H9 (cell line): ENCODE results near the gene FBXO31. TPM values are rescaled to one million over a fixed set of nuclear protein-coding genes. Genes with fewer than 3 reads are reported as not detected.

Source experiments
- DNase-seq: peaks from one replicate; pipeline ENCODE4 v3.0.0-alpha.2; 2017
- H2AFZ ChIP-seq: one replicate; pipeline ENCODE4 v1.6.1; 2013; ENCODE audit warnings: mild to moderate bottlenecking, low read length, control low read depth, moderate library complexity
- H2AK5ac ChIP-seq: 2 replicates; pipeline ENCODE4 v1.6.1; 2013; ENCODE audit warnings: low read length, control low read depth, mixed read lengths; ENCODE audit not compliant: insufficient read length
- H2BK120ac ChIP-seq: one replicate; pipeline ENCODE4 v1.6.1; 2013; ENCODE audit warnings: low read depth, mild to moderate bottlenecking, low read length, control low read depth, inconsistent platforms; ENCODE audit not compliant: poor library complexity, severe bottlenecking
- H2BK12ac ChIP-seq: 2 replicates; pipeline ENCODE4 v1.6.1; 2013; ENCODE audit warnings: low read length, control low read depth, mixed read lengths, low read depth; ENCODE audit not compliant: insufficient read length
- H2BK15ac ChIP-seq: 2 replicates; pipeline ENCODE4 v1.6.1; 2013; ENCODE audit warnings: low read depth, low read length, control low read depth
- H2BK20ac ChIP-seq: one replicate; pipeline ENCODE4 v1.6.1; 2013; ENCODE audit warnings: low read depth, mild to moderate bottlenecking, low read length, control low read depth, inconsistent platforms; ENCODE audit not compliant: poor library complexity, severe bottlenecking
- H2BK5ac ChIP-seq: 2 replicates; pipeline ENCODE4 v1.6.1; 2013; ENCODE audit warnings: low read length, control low read depth, mixed read lengths; ENCODE audit not compliant: insufficient read length
- H3K14ac ChIP-seq: 2 replicates; pipeline ENCODE4 v1.6.1; 2013; ENCODE audit warnings: low read length, control low read depth; ENCODE audit not compliant: insufficient read depth
- H3K18ac ChIP-seq: 2 replicates; pipeline ENCODE4 v1.6.1; 2013; ENCODE audit warnings: low read depth, mild to moderate bottlenecking, mixed read lengths, low read length, control low read depth; ENCODE audit not compliant: insufficient read length
- H3K23ac ChIP-seq: 2 replicates; pipeline ENCODE4 v1.6.1; 2013; ENCODE audit warnings: low read length, control low read depth, mixed read lengths, low read depth; ENCODE audit not compliant: insufficient read length
- H3K23me2 ChIP-seq: 2 replicates; pipeline ENCODE4 v1.6.1; 2013; ENCODE audit warnings: low read depth, mild to moderate bottlenecking, mixed read lengths, low read length, control low read depth; ENCODE audit not compliant: insufficient read length, poor library complexity, severe bottlenecking
- H3K27ac ChIP-seq: 2 replicates; pipeline ENCODE4 v1.5.1; 2013; ENCODE audit warnings: low read length, control low read depth, mixed read lengths, low read depth; ENCODE audit not compliant: insufficient read length
- H3K27me3 ChIP-seq: 2 replicates; pipeline ENCODE4 v1.6.1; 2013; ENCODE audit warnings: low read length, control low read depth, inconsistent platforms; ENCODE audit not compliant: insufficient read depth
- H3K4ac ChIP-seq: 2 replicates; pipeline ENCODE4 v1.6.1; 2013; ENCODE audit warnings: low read depth, mild to moderate bottlenecking, control low read depth, inconsistent platforms, low read length, moderate library complexity
- H3K4me1 ChIP-seq: 2 replicates; pipeline ENCODE4 v1.6.1; 2013; ENCODE audit warnings: low read length, control low read depth, inconsistent platforms; ENCODE audit not compliant: insufficient read depth
- H3K4me2 ChIP-seq: 2 replicates; pipeline ENCODE4 v1.6.1; 2013; ENCODE audit warnings: low read length, control low read depth, mixed read lengths; ENCODE audit not compliant: insufficient read length, insufficient read depth
- H3K56ac ChIP-seq: 2 replicates; pipeline ENCODE4 v1.6.1; 2013; ENCODE audit warnings: low read depth, mild to moderate bottlenecking, mixed read lengths, low read length, control low read depth; ENCODE audit not compliant: insufficient read length
- H3K79me1 ChIP-seq: 2 replicates; pipeline ENCODE4 v1.6.1; 2013; ENCODE audit warnings: low read depth, mild to moderate bottlenecking, moderate library complexity, low read length, control low read depth, inconsistent platforms; ENCODE audit not compliant: insufficient read depth, poor library complexity, severe bottlenecking
- H3K79me2 ChIP-seq: 2 replicates; pipeline ENCODE4 v1.6.1; 2013; ENCODE audit warnings: low read length, control low read depth, inconsistent platforms; ENCODE audit not compliant: insufficient read depth
- H3K9ac ChIP-seq: 2 replicates; pipeline ENCODE4 v1.6.1; 2013; ENCODE audit warnings: low read length, control low read depth, mixed read lengths; ENCODE audit not compliant: insufficient read length; ENCODE audit errors: extremely low read depth
- H3K9me3 ChIP-seq: one replicate; pipeline ENCODE4 v1.6.1; 2013; ENCODE audit warnings: low read depth, low read length, inconsistent platforms; ENCODE audit not compliant: control insufficient read depth
- H3T11ph ChIP-seq: one replicate; pipeline ENCODE4 v1.6.1; 2013; ENCODE audit warnings: mild to moderate bottlenecking, low read length, control low read depth, inconsistent platforms
- H4K20me1 ChIP-seq: one replicate; pipeline ENCODE4 v1.6.1; 2013; ENCODE audit not compliant: control insufficient read depth, insufficient read length, insufficient read depth
- H4K5ac ChIP-seq: 2 replicates; pipeline ENCODE4 v1.6.1; 2013; ENCODE audit warnings: low read depth, mild to moderate bottlenecking, mixed read lengths, low read length, control low read depth; ENCODE audit not compliant: insufficient read length
- H4K8ac ChIP-seq: replicated peaks from 2 replicates; pipeline ENCODE4 v1.6.1; 2013; ENCODE audit warnings: low read length, control low read depth, mixed read lengths, low read depth; ENCODE audit not compliant: insufficient read length
- H4K91ac ChIP-seq: 2 replicates; pipeline ENCODE4 v1.6.1; 2013; ENCODE audit warnings: low read depth, mild to moderate bottlenecking, moderate library complexity, mixed read lengths, low read length, control low read depth; ENCODE audit not compliant: insufficient read length
- H3K27ac Mint-ChIP-seq, 3 experiments: 2 replicates in 2 of 3; 3 replicates in 1 of 3; pipeline ENCODE4 v1.8.0; 2020 to 2021; ENCODE audit warnings: mixed read lengths in 3 of 3, mild to moderate bottlenecking in 1 of 3, moderate library complexity in 1 of 3
- H3K27me3 Mint-ChIP-seq: 2 replicates; pipeline ENCODE4 v1.8.0; 2021; ENCODE audit warnings: low read depth, mild to moderate bottlenecking, moderate library complexity, mixed read lengths
- H3K36me3 Mint-ChIP-seq, 3 experiments: 2 replicates in 2 of 3; 3 replicates in 1 of 3; pipeline ENCODE4 v1.8.0; 2020 to 2021; ENCODE audit warnings: low read depth in 3 of 3, mixed read lengths in 3 of 3; ENCODE audit not compliant: insufficient read depth in 1 of 3
- H3K4me1 Mint-ChIP-seq, 2 experiments: 2 replicates each; pipeline ENCODE4 v1.8.0; 2020; ENCODE audit warnings: mixed read lengths in 2 of 2
- H3K4me3 Mint-ChIP-seq, 2 experiments: 2 replicates in 1 of 2; 3 replicates in 1 of 2; pipeline ENCODE4 v1.8.0; 2020 to 2021; ENCODE audit warnings: mild to moderate bottlenecking in 2 of 2, mixed read lengths in 2 of 2, moderate library complexity in 1 of 2
- H3K9me3 Mint-ChIP-seq, 2 experiments: 2 replicates in 1 of 2; 3 replicates in 1 of 2; pipeline ENCODE4 v1.8.0; 2020; ENCODE audit warnings: mild to moderate bottlenecking in 2 of 2, mixed read lengths in 2 of 2, moderate library complexity in 1 of 2
- CTCF ChIP-seq: fragments of 200-600 bp; sonication (generic); conservative IDR thresholded peaks from 3 replicates; pipeline ENCODE4 v1.8.0; 2021; ENCODE audit warnings: antibody characterized with exemption, mild to moderate bottlenecking
- WGBS: extraction: QIAGEN DNeasy Blood & Tissue Kit; methylation state at CpG from one replicate; pipeline ENCODE4 v1.1.7; 2013; ENCODE audit warnings: missing lambda C conversion rate, low lambda C conversion rate, mixed read lengths; ENCODE audit not compliant: insufficient read length; ENCODE audit errors: extremely low coverage; 5-methylcytosine and 5-hydroxymethylcytosine counted together
- total RNA-seq: library from RNA; stranded (reverse); gene quantifications from 2 replicates; pipeline ENCODE4 v1.2.1, GENCODE V29; 2021

The FBXO31 gene
- total RNA-seq, 1 experiment from 2014 or later, result 24.2 TPM

DNA sequence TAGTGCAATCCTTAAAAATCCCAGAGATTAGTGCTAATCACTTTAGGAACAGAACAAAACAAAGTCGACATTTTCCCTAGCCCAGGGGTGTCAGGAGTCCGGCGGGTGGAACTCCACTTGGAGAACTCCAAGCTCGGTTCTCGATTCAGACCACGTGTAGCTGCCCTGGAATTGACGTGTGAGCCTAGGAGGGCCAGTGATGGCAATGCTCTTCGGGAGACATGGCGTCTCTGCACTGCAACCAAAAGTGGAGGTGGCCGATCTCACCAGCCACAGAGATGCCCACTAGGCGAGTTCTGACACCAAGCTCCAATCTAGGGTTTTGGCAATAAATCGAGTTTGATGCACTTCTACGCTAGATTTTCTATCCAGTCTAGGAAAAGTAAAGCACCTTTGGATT is 26.2 kb upstream of the FBXO31 start:
- Mint-ChIP-seq H3K27me3 (no peaks in the 10 kb centered on the region), H3K4me1 (no peaks in the 10 kb centered on the region; a peak in 1 of 4 replicates), H3K9me3 (no peaks in the 10 kb centered on the region), H3K27ac (no peak overlapping the region), H3K4me3 (no peak overlapping the region), H3K36me3 (peaks cover 31 to 73% (median 72%) of the 10 kb centered on the region in 3 experiments; a peak in 6 of 7 replicates)
- H2BK120ac ChIP-seq, result no peak overlapping the region
- H3K27ac ChIP-seq, result no peak overlapping the region
- H2AFZ ChIP-seq, result no peak overlapping the region
- H2BK20ac ChIP-seq, result no peak overlapping the region
- DNase-seq, result no peak
- no peak overlapping the region for H4K8ac ChIP-seq
- H3K27me3 ChIP-seq, result no peaks in the 10 kb centered on the region
- H3K4me2 ChIP-seq, result no peak overlapping the region
- no peak overlapping the region for H2BK12ac ChIP-seq
- no peaks in the 10 kb centered on the region for H4K20me1 ChIP-seq
- no peak overlapping the region for H3K9ac ChIP-seq
- no peak overlapping the region for H3K18ac ChIP-seq
- H3K23me2 ChIP-seq, result no peaks in the 10 kb centered on the region
- no peak overlapping the region for H3K56ac ChIP-seq
- no peaks in the 10 kb centered on the region for H3K79me2 ChIP-seq
- H3K23ac ChIP-seq, result no peak overlapping the region
- H3K79me1 ChIP-seq, result no peaks in the 10 kb centered on the region
- H2BK5ac ChIP-seq, result no peak overlapping the region
- H3K4ac ChIP-seq, result no peak overlapping the region
- H4K91ac ChIP-seq, result no peak overlapping the region
- no peak overlapping the region for H3K14ac ChIP-seq
- H3T11ph ChIP-seq, result no peak overlapping the region
- H4K5ac ChIP-seq, result no peak overlapping the region
- H2BK15ac ChIP-seq, result no peak overlapping the region
- no peaks in the 10 kb centered on the region for H3K9me3 ChIP-seq
- no peak overlapping the region for H2AK5ac ChIP-seq
- no peaks in the 10 kb centered on the region for H3K4me1 ChIP-seq
- no CpG with 5 or more reads among the region's 13 CpGs for WGBS
- TF ChIP-seq CTCF, result no peak
